ENCODE measurements around the gene RAC3. TPM values are rescaled to one million over a fixed set of nuclear protein-coding genes. Genes with fewer than 3 reads are reported as not detected.

Gene RAC3
- total RNA-seq, 1 experiment from 2014 or later: 176 TPM

DNA sequence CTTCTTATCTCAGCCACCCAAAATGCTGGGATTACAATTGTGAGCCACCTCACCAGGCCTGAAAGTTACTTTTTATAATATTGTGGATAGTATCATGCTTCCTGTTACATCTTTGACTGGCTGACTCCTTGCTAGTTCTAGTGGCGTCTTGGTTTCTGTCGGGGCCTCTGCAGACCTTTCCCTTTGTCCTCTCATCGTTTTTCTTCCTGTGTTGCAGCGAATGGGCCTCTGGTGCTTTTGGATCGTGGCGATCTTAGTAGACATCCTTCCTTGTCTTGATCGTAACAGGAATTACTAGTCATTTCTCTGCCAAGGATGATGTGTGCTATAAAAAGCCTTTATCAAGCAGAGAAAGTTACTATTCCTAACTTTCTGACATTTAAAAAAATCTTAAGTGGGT lies 33.3 kb upstream of the RAC3 start:
- in situ Hi-C loops (cut with HindIII; ENCODE audit: low sequenced_read_pairs): no loop called here
- no peak for DNase-seq (ENCODE audit: low spot score)

DNA sequence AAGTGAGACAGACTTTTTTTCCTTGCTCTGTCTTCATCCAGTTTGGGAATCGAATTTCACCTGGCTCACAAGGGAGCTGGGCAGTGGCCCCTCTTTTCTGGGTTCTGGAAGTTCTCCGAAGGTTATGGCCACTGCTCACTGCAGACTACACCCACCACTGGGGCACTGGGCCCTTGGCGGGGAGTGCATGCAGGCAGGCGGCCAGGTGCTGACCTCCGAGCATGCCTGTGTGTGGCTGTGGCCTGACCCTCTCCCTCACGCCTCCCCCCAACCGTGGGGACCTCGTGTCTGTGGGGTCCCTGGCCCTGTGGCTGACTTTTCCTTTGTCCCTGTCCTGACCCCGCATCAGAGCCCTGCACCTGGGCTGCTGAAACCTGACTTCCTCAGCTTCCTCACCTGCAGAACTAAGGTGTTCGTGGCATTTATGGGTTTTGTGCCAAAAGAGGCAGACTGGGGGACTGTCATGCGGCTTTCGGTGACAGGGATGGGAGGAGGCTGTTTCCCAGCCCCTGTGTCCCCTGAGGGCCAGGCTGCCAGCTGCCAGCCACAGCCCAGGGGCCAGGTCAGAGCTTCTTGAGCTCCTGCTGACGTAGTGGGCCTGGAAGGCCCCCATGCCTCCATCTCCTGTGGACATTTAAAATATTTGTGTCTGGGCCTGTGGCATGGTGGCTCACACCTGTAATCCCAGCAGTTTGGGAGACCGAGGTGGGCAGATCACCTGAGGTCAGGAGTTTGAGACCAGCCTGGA lies 32.6 kb upstream of the RAC3 start:
- DNase-seq (ENCODE audit: low spot score): no peak
- in situ Hi-C loops (cut with HindIII; ENCODE audit: low sequenced_read_pairs): no loop called here

DNA sequence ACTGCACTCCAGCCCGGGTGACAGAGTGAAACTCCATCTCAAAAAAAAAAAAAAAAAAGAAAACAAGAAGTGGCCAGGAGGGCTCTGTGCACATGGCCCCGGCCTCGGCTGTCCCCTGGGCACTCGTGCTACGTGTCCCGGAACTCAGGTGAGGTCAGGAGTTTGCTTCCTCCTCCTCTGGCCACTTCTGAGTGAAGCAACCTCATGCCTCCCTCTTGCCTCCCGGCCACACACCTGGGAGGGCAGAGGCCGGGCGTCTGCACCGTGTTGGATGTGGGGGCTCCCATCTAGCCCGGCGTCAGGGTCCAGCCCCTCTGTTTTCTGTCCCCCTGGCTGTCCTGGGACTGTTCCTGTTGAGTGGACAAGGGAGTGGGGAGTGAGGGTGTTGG lies 31.9 kb upstream of the RAC3 start:
- in situ Hi-C loops (cut with HindIII; ENCODE audit: low sequenced_read_pairs): no loop called here

DNA sequence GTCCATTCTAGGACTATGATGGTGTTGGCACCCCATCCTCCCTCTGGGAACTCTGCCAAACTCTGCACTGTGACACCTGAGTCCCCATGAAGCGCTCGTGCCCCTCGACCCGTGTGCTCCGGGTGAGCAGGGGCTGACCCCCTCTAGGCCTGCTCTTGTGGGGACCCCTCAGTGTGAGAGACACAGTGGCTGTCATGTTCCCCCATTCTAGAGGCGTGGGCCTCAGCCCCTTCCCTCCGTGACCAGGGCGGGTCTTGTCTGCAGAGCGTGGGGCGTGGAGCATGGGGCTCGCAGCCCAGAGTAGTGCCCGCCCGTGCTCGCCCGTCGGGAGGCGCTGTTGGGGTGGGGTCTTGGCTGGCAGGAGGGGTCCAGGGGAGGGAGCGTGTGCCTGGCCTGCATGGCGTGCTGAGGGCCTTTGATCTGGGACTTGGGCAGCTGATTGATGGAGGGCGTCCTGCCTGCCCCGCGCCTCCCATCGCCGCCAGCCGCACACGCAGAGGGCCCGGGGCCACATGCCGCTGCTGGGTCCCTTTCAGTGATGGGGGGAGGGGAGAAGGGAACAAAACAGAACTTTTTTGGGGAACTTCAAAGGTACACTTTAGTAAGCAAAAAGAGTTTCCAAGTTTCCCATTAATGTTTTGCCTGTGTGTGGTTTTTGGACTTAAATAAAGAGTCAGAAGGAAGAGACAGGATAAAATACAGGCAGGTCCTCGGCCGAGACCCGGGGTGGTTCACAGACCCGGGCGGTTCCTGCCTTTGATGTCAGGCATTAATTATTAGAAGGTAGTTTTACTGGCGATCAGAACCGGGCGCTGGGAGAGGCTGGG lies 31.3 kb upstream of the RAC3 start:
- no peak for DNase-seq (ENCODE audit: low spot score)
- in situ Hi-C loops (cut with HindIII; ENCODE audit: low sequenced_read_pairs): no loop called here

More for the DNA sequence above, 31.9 kb upstream of the RAC3 start:
- no peak for DNase-seq (ENCODE audit: low spot score)

DNA sequence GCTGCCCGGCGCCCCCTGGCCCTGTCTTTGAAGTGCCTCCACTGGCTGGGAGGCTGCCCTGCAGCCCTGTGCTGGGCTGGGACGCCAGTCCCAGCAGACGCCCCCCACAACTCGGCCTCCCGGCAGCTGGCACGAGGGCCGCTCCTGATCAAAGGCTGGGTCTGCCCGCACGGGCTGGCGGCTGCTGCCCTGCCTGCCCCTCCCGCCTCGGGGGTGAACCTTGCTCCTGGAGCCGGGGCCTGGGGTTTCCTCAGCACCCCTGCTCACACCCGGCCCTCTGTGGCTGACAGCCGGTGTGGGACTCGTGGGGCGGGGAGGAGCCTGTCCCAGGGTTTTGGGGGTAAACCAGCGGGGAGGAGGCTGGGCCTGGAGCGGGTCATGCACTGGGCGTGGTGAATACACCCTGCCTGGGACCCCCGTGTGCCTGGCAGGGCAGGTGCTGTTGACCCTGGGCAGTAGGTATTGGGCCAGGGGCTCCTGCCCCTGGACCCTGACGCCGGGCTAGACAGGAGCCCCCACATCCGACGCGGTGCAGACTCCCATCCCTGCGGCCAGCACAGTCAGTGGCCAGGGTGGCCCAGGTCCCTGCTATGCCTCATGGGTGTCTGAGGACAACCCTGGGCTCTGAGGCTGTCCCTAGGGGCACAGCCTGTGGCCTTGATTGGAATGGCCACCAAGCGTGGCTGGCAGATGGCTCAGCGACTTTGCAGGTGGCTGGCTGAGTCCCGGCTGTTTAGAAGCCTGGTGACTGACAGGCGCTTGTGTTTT lies 30.5 kb upstream of the RAC3 start:
- no peak for DNase-seq (ENCODE audit: low spot score)
- in situ Hi-C loops (cut with HindIII; ENCODE audit: low sequenced_read_pairs): no loop called here

DNA sequence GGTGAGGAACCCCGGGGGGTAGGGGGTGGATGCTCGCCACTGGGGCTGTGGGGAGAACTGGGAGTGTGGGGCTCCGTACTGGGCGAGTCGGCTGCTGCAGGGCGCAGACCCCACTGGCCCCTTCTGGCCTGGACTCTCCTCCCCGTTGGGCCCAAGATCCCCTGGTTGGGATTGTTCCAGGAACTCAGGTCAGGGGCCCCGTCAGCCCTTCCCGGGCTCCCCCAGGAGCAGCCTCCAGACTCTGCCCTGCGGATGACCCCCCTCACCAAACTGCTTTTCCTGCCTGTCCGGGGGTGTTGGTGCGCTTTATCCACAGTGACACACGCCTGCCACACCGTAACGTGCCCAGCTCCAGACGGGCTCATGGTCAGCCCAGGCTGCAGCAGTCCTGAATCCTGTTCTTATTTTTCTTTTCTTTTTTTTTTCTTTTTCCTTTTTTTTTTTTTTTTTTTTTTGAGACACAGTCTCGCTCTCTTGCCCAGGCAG lies 29.9 kb upstream of the RAC3 start:
- in situ Hi-C loops (cut with HindIII; ENCODE audit: low sequenced_read_pairs): no loop called here
- DNase-seq (ENCODE audit: low spot score): no peak

DNA sequence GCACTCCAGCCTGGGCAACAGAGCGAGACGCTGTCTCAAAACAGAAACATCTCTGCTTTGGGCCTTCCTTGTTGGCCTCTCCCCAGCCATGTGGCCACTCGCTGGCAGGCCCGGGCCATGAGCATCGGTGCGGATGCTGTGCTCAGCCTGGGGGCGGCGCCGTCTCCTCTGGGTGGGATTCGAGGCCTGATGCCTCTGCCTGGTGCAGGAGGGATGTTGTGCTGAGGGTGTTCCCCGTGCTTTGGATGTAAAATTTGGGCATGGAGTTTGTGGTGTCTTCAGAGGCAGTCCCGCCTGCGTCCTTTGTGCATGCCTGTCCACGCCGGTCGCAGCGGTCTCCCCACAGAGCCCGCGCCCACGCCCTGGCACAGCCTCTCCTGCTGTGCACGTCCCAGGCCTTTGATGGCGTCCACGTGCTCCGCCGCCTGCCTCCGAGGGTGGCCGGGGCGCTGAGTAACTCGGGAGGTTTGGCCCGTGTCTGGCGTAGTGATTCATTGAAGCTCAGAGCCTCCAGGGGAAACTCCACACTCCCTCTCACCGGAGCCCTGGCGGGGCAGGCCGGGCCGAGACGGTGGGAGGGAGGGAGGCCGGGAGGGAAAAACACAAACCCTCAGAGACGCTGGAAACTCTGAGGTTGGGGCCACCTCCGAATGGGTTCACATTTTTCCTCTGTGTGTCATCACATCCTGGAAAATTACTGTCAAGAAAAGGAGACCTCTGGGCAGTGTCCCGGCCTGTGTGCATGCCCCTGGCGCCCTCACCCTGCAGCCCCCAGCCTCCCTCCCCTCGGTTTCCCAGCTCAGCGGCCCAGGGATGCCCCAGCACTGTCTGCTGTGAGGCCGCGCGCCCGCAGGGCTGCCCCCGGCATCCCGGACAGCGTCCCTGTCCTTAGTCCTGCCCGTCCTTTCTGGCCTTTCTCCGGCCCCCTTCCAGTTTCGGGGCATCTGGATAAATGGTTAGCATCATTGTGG lies 27.8 kb upstream of the RAC3 start:
- peak; percentile 14 for DNase-seq (ENCODE audit: low spot score)
- in situ Hi-C loops (cut with HindIII; ENCODE audit: low sequenced_read_pairs): no loop called here

DNA sequence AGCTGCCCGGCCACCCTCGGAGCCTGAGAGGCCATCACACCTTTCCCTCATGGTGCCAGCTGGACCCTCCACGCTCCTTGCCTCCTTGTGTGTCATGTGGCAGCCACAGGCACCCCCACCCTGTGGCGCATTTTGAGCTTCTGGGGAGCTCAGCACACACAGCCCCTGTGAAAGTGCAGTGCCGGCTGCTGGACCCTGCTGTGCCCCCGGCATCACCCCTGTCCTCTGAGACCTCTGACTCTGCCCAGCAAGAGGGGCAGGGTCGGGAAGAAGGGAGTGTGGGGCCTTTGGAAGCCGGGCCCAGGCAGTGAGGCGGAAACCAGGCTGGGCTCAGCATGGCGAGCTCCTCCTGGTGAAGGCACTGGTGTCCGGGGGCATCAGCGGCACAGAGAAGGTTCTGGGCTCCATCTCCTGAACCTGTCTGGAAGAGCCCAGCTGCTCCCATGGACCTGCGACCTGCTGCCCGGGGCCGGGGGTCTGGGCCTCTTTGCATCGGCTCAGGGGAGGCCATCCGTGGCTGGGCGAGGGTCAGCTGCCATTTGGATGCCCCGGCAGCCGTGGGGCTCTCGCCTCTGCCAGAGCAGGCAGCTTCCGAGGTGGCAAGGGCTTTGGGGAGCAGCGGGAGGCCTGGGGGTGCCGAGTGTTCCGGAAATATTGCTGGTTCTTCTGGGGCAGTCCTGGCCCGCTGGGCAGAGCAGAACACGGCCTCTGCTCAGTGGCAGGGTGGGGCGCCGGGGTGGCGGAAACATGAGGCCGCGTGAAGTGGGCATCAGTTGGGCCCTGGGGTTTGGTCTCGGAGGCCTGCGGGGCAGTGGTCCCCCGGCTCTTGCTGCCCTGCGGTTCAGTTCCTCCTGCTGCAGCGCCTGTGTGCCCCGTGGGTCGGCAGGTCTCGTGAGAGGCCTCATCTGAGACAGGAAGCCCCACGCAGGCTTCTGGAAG lies 26.7 kb upstream of the RAC3 start:
- DNase-seq (ENCODE audit: low spot score): no peak
- in situ Hi-C loops (cut with HindIII; ENCODE audit: low sequenced_read_pairs): no loop called here

DNA sequence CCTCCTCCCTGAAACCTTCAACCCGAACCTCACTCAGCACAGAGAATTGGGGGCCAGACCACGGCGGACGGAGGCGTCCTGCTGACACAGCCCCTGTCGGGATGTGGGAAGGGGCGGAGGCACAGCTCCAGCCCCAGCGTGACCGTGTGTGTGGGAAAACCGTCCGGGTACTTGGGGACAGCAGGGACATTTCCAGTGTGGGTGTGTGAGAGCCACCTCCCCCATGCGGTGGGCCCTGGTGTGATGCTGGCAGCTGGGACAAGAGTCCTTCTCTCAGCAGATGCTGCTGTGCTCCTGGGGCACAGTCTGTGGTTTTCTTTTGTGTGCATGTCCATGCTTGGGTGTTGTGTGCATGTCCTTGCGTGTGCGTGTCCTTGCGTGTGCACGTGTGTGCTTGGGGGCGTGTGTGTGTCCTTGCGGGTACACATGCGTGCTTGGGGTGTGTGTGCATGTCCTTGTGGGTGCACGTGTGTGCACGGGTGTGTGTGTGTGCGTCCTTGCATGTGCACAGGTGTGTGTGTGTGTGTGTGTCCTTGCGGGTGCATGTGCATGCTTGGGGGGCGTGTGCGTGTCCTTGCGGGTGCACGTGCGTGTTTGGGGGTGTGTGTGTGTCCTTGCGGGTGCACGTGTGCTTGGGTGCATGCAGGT lies 25.7 kb upstream of the RAC3 start:
- DNase-seq (ENCODE audit: low spot score): no peak
- in situ Hi-C loops (cut with HindIII; ENCODE audit: low sequenced_read_pairs): no loop called here

DNA sequence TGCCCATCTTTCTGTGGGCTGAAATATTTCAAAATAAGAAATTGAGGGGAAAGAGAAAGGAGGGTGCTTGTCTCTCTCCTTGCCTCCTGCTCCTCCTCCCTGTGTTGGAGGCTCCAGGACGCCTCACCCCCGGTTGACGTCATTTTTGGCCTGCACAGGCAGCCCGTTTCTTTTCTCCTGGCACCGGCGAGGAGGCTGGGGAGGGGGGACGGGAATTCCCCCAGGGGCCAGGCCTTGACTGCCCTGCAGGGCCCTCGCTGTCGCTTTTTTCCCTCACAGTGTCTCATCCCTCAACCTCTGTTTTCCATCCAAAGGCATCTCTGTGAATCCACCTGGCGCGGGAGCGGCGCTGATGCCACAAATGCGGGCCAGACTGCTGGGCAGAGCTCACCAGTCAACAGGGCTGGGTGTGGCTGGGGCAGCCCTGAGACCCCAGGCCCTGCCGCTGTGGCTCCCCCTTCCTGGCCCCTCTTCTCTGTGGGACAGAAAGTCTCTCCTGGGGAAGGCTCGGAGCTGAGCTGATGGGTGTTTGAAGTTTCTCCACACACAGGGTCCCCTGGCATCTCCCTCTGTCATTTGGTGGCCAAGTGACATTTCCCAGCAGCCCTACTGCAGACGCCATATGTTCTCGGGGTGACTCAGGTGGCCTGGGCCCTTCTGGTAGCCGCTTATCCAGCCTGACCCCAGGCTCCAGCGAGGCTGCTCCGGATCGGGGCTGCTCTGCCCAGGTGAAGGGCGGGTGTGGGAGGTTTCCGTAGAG lies 24.8 kb upstream of the RAC3 start:
- in situ Hi-C loops (cut with HindIII; ENCODE audit: low sequenced_read_pairs): no loop called here

DNA sequence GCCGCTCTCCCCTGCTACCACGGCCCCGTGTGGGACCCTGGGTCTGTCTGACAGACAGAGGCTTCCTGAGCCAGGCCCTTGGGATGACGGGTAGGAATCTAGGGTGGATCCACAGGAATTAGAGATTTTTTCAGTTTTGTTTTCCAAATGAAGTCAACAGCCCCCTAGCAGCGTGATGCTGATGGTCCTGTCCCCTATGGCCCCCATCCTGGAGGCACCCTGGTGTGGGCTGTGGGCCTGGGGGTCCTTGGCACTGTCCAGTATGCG lies 24.3 kb upstream of the RAC3 start:
- in situ Hi-C loops (cut with HindIII; ENCODE audit: low sequenced_read_pairs): no loop called here

More for the DNA sequence above, 24.8 kb upstream of the RAC3 start:
- DNase-seq (ENCODE audit: low spot score): peak; percentile 83

DNA sequence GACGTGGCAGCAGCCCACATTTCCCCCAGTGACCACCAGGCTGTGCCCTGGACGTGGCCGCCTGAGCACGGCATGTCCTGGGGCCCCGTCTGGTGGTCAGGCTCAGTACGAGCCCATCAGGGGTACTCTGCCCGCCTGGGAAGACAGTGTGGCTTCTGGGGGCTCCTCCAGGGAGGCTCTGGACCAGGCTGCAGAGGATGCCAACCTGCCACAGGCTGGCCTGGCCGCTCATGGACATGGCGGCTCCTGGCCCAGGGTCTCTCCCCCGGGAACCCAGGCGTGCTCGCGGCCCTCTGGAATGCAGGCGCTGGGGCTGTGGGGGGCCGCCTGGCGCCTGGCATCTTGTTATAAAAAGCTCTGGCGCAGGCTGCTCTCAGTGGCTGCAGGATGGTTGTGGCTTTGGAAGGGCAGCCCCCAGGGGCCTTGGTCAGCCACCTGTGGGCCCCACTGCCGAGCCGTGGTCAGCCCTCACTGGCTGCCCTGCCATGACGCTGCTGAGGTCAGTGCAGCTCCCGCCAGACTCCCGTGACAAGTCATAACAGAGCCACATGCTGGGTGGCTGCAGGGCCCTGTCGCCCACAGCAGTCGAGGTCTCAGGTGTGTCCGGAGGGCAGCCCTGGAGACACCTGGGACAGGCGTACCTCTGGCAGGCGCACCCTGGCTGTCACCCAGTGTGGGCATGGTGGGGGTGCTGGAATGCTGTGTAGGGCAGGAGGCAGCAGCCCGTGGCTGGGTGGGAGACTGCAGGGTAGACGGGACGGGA lies 23.8 kb upstream of the RAC3 start:
- in situ Hi-C loops (cut with HindIII; ENCODE audit: low sequenced_read_pairs): no loop called here
- DNase-seq (ENCODE audit: low spot score): peak; percentile 29

More for the DNA sequence above, 24.3 kb upstream of the RAC3 start:
- DNase-seq (ENCODE audit: low spot score): no peak

DNA sequence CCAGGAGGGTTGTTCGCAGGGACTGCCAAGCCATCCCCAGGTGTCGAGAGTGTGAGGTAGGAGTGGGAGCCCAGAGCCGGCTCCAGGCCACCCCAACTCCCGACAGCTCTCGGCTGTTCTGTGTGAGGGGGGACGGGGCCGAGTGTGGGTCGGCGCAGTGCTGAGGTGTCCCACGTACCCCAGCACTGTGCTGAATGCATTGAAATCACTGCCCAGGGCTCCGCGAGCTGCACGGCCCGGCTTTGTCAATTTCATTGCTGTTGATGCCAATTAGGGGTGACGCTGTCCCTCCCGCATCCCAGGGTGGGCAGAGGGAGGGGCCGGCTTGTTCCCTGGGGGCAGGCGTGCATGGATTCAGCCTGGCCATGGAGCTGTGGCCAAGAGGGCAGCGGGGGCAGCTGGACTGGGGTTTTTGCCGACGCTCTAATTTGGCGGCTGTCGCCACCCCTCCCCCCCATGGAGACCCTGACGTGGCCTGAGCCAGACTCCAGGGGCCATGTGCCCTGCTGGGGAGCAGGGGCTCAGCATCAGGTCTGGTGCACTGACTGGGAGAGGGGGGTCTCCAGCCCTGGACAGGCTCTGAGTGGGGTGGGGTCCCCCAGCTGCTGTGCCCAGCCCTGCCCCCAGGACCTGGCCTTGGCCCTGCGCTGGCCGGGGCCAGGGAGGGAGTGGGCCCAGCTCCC lies 23.1 kb upstream of the RAC3 start:
- in situ Hi-C loops (cut with HindIII; ENCODE audit: low sequenced_read_pairs): no loop called here
- no peak for DNase-seq (ENCODE audit: low spot score)

DNA sequence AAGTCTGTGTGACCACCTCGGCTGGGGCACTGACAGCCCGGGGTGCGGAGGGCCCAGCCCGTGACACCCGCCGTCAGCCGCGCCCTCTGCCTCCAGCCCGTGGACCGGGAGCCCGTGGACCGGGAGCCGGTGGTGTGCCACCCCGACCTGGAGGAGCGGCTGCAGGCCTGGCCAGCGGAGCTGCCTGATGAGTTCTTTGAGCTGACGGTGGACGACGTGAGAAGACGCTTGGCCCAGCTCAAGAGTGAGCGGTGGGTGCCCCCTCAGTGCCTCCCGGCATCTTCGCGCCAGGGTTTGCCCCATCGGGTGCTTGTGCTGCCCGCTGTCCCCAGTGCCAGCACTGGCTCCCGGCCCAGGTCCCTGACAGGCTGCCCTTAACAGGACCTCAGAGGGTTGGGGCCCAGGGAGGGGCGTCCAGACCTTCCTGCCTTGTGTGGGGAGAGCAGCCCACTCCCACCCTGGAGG lies 22.5 kb upstream of the RAC3 start:
- no peak for DNase-seq (ENCODE audit: low spot score)
- in situ Hi-C loops (cut with HindIII; ENCODE audit: low sequenced_read_pairs): no loop called here

DNA sequence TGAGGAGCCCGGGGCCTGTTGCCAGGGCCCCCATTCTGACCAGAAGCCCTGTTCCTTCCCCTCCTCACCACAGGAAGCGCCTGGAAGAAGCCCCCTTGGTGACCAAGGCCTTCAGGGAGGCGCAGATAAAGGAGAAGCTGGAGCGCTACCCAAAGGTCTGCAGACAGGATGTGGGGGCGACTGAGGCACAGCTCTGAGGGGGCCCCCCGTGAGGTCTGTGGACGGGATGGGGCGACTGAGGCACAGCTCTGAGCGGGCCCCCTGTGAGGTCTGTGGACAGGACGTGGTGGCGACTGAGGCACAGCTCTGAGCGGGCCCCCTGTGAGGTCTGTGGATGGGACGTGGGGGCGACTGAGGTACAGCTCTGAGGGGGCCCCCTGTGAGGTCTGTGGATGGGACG lies 22.1 kb upstream of the RAC3 start:
- in situ Hi-C loops (cut with HindIII; ENCODE audit: low sequenced_read_pairs): no loop called here
- no peak for DNase-seq (ENCODE audit: low spot score)

Data from G401 (cell line).